Endothelial cell of umbilical vein (primary cell): Measurements from ENCODE around the gene COL5A1.

Source experiments
- POLR2A ChIP-seq: IDR thresholded peaks from 2 replicates; pipeline ENCODE4 v1.6.1; 2012; ENCODE audit warnings: low read depth, mild to moderate bottlenecking, control low read depth, low read length
- TF ChIP-seq, protein P1 (sequence below), 2 donors: IDR thresholded peaks; 1 replicate in 1 of 2; 2 replicates in 1 of 2; pipeline ENCODE4 v1.5.1; 2011; ENCODE audit warnings: low read length in 2 of 2, mild to moderate bottlenecking in 2 of 2, moderate library complexity in 2 of 2, control low read depth in 1 of 2, inconsistent platforms in 1 of 2, low read depth in 1 of 2; ENCODE audit not compliant: insufficient read depth in 1 of 2; ENCODE audit errors: extremely low read depth in 1 of 2
- TF ChIP-seq, protein P2 (sequence below): IDR thresholded peaks from 2 replicates; pipeline ENCODE4 v1.6.1; 2011; ENCODE audit not compliant: insufficient read depth, insufficient read length

DNA sequence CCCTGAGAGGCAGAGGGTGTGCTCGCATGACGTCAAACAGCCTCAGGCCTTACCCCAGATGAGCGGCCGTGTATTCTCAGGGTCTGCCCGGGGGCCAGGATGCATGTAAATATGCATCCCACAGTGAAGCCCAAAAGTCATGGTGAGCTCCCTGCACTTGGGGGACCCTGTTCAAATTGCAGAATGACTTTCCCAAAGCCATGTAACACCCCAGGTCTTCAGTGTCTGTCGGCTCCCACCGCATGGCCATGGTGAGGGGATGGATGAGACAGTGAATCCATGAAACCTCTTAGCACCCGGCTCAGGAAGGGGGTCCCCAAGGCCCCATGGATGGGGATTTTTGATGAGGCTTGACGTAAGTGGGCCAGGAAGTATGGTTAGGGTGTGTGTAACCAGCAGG is 9.3 kb upstream of the COL5A1 start:
- TF ChIP-seq, protein P1, sequence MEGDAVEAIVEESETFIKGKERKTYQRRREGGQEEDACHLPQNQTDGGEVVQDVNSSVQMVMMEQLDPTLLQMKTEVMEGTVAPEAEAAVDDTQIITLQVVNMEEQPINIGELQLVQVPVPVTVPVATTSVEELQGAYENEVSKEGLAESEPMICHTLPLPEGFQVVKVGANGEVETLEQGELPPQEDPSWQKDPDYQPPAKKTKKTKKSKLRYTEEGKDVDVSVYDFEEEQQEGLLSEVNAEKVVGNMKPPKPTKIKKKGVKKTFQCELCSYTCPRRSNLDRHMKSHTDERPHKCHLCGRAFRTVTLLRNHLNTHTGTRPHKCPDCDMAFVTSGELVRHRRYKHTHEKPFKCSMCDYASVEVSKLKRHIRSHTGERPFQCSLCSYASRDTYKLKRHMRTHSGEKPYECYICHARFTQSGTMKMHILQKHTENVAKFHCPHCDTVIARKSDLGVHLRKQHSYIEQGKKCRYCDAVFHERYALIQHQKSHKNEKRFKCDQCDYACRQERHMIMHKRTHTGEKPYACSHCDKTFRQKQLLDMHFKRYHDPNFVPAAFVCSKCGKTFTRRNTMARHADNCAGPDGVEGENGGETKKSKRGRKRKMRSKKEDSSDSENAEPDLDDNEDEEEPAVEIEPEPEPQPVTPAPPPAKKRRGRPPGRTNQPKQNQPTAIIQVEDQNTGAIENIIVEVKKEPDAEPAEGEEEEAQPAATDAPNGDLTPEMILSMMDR (IDR thresholded peaks at IDR 0.05; ENCODE audit: extremely low read depth in 1 of 2, insufficient read depth in 1 of 2, low read depth in 1 of 2, low read length in 2 of 2): no peak
- TF ChIP-seq, protein P2, sequence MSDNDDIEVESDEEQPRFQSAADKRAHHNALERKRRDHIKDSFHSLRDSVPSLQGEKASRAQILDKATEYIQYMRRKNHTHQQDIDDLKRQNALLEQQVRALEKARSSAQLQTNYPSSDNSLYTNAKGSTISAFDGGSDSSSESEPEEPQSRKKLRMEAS: no peak
- TF ChIP-seq POLR2A: no peak
